B cell (primary cell): ENCODE results near the gene MYPOP. TPM values are rescaled to one million over a fixed set of nuclear protein-coding genes. Genes with fewer than 3 reads are reported as not detected.
A peak's percentile ranks its signal among the peaks of the same experiment; 100 is the strongest.

Experiments used
- ATAC-seq: fragments of 200-7000 bp; cut with Tn5 transposase; one replicate; pipeline ENCODE4 v1.10.0; 2021; ENCODE audit warnings: low read depth, mild to moderate bottlenecking, moderate number of reproducible peaks, moderate library complexity
- CTCF ChIA-PET: fragments of 350-600 bp; sonication (Branson Sonifier 250); formaldehyde crosslinking; loops from one replicate; lab custom pipeline; 2021; ENCODE audit warnings: antibody characterized with exemption, inconsistent platforms; lab: Charles Lee
- POLR2A ChIA-PET: fragments of 350-600 bp; sonication (Branson Sonifier 250); formaldehyde crosslinking; loops from one replicate; lab custom pipeline; 2021; ENCODE audit warnings: antibody characterized with exemption; lab: Charles Lee
- DNase-seq: peaks from one replicate; pipeline ENCODE4 v3.0.0; 2013
- H2AFZ ChIP-seq: 2 replicates; pipeline ENCODE4 v1.6.1; 2012; ENCODE audit warnings: mild to moderate bottlenecking, low read depth, low read length; ENCODE audit not compliant: insufficient read depth, poor library complexity, severe bottlenecking
- H3K27ac ChIP-seq, 2 donors: 1 replicate in 1 of 2; 2 replicates in 1 of 2; pipeline ENCODE4 v1.5.1; 2012 to 2013; ENCODE audit warnings: low read length in 2 of 2, mild to moderate bottlenecking in 2 of 2, moderate library complexity in 1 of 2
- H3K27me3 ChIP-seq, 4 experiments: fragments of 200-600 bp in 1 of 4; sonication (generic) in 1 of 4; replicated peaks in 1 of 4; 1 replicate in 2 of 4; 2 replicates in 2 of 4; pipeline versions ENCODE4 v1.6.1 to v1.7.0; 2013 to 2016; ENCODE audit warnings: low read length in 3 of 4, mild to moderate bottlenecking in 2 of 4, mixed read lengths in 1 of 4, moderate library complexity in 1 of 4; ENCODE audit not compliant: insufficient read depth in 4 of 4, control insufficient read depth in 3 of 4; ENCODE audit errors: control extremely low read depth in 1 of 4
- H3K36me3 ChIP-seq, 2 experiments: replicated peaks in 1 of 2; 1 replicate in 1 of 2; 2 replicates in 1 of 2; pipeline versions ENCODE4 v1.6.1 to v1.7.1; 2013; ENCODE audit warnings: low read length in 1 of 2; ENCODE audit not compliant: insufficient read depth in 2 of 2, control insufficient read depth in 1 of 2; ENCODE audit errors: control extremely low read depth in 1 of 2, extremely low read depth in 1 of 2
- H3K4me1 ChIP-seq, 2 donors: fragments of 200-600 bp in 1 of 2; sonication (generic) in 1 of 2; 1 replicate in 1 of 2; 2 replicates in 1 of 2; pipeline versions ENCODE4 v1.5.1 to v1.6.1; 2013 to 2017; ENCODE audit warnings: low read length in 2 of 2; ENCODE audit not compliant: control insufficient read depth in 2 of 2, insufficient read depth in 2 of 2
- H3K4me2 ChIP-seq: replicated peaks from 2 replicates; pipeline ENCODE3; 2012; ENCODE audit warnings: mild to moderate bottlenecking, low read depth, low read length; ENCODE audit not compliant: poor library complexity, severe bottlenecking
- H3K4me3 ChIP-seq, 5 experiments: fragments of 200-600 bp in 1 of 5; sonication (generic) in 1 of 5; 1 replicate in 3 of 5; 2 replicates in 2 of 5; pipeline versions ENCODE4 v1.5.1 to v1.7.0; 2011 to 2016; ENCODE audit warnings: low read length in 4 of 5, mild to moderate bottlenecking in 4 of 5, low read depth in 2 of 5, control low read depth in 1 of 5, moderate library complexity in 1 of 5; ENCODE audit not compliant: insufficient read depth in 1 of 5; ENCODE audit errors: control extremely low read depth in 1 of 5, extremely low read depth in 1 of 5
- H3K79me2 ChIP-seq: fragments of 200-600 bp; sonication (generic); one replicate; pipeline ENCODE4 v1.6.0; 2016; ENCODE audit warnings: low read length; ENCODE audit not compliant: control insufficient read depth, insufficient read depth
- H3K9ac ChIP-seq: fragments of 200-600 bp; sonication (generic); 2 replicates; pipeline ENCODE4 v1.6.1; 2017; ENCODE audit warnings: mild to moderate bottlenecking, low read length, moderate library complexity
- H3K9me3 ChIP-seq, 3 donors: one replicate each; pipeline versions ENCODE4 v1.6.1 to v1.7.1; 2013; ENCODE audit warnings: low read length in 2 of 3; ENCODE audit not compliant: control insufficient read depth in 2 of 3, insufficient read depth in 1 of 3; ENCODE audit errors: control extremely low read depth in 1 of 3
- H4K20me1 ChIP-seq: 2 replicates; pipeline ENCODE4 v1.6.0; 2012; ENCODE audit warnings: mild to moderate bottlenecking, low read length; ENCODE audit not compliant: insufficient read depth, control insufficient read depth, poor library complexity, severe bottlenecking
- H3K27ac Mint-ChIP-seq: one replicate; pipeline ENCODE4 v1.8.0; 2021; ENCODE audit warnings: mixed read lengths
- H3K27me3 Mint-ChIP-seq: one replicate; pipeline ENCODE4 v1.8.0; 2021; ENCODE audit warnings: mixed read lengths
- H3K4me1 Mint-ChIP-seq: one replicate; pipeline ENCODE4 v1.8.0; 2021; ENCODE audit warnings: mixed read lengths
- H3K4me3 Mint-ChIP-seq: one replicate; pipeline ENCODE4 v1.8.0; 2021; ENCODE audit warnings: mixed read lengths
- H3K9me3 Mint-ChIP-seq: one replicate; pipeline ENCODE4 v1.8.0; 2022; ENCODE audit warnings: mixed read lengths; ENCODE audit not compliant: insufficient read depth
- CTCF ChIP-seq: fragments of 200-600 bp; IDR thresholded peaks from one replicate; pipeline ENCODE4 v1.8.0; 2022; ENCODE audit warnings: antibody characterized with exemption, mild to moderate bottlenecking
- EZH2 ChIP-seq: IDR thresholded peaks from 2 replicates; pipeline ENCODE4 v1.6.1; 2012; ENCODE audit warnings: borderline replicate concordance, low read depth, mild to moderate bottlenecking, moderate library complexity, low read length; ENCODE audit not compliant: insufficient read depth, poor library complexity, severe bottlenecking
- WGBS: methylation state at CpG from one replicate; pipeline ENCODE4 v1.1.5; 2013; ENCODE audit warnings: missing lambda C conversion rate; ENCODE audit not compliant: insufficient coverage; 5-methylcytosine and 5-hydroxymethylcytosine counted together
- intact Hi-C: fragments of 100-400 bp; cut with micrococcal nuclease; formaldehyde crosslinking; loops from one replicate; pipeline ENCODE4 v1.10.0; 2022
- polyA minus RNA-seq: library from RNA; depleted of rRNA, polyadenylated mRNA; stranded (reverse); fragments of >200 nt; gene quantifications from 2 replicates; pipeline ENCODE4 v1.2.3, GENCODE V29; 2012
- polyA plus RNA-seq: library from polyadenylated mRNA; depleted of rRNA; stranded (reverse); fragments of >200 nt; gene quantifications from 2 replicates; pipeline ENCODE4 v1.2.3, GENCODE V29; 2012
- total RNA-seq, 2 donors: library from RNA; stranded (reverse); fragments of 120-200 nt in 1 of 2; gene quantifications; 1 replicate in 1 of 2; 2 replicates in 1 of 2; pipeline versions ENCODE4 v1.2.3 to v1.2.4, GENCODE V29; 2013 to 2022

MYPOP gene, protein sequence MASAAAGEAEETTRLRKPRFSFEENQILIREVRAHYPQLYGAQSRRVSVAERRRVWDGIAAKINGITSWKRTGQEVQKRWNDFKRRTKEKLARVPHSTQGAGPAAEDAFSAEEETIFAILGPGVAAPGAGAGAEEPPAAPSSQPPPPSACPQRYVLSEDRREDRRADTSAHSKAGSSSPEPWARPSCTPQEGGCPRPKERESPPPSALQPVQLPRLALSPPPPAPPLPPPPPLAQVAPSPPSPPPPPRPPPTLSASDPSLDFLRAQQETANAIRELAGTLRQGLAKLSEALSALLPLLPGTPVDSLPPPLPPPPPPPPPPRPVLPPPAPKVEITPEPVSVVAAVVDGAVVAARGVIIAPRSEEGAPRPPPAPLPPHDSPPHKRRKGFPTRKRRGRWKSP
- total RNA-seq (10.7 and 12.1 TPM in 2 replicates), polyA plus RNA-seq (5.1 and 5.7 TPM in 2 replicates), polyA minus RNA-seq (2.2 and 4.6 TPM in 2 replicates)
- 2.0 TPM for total RNA-seq (2013)

DNA sequence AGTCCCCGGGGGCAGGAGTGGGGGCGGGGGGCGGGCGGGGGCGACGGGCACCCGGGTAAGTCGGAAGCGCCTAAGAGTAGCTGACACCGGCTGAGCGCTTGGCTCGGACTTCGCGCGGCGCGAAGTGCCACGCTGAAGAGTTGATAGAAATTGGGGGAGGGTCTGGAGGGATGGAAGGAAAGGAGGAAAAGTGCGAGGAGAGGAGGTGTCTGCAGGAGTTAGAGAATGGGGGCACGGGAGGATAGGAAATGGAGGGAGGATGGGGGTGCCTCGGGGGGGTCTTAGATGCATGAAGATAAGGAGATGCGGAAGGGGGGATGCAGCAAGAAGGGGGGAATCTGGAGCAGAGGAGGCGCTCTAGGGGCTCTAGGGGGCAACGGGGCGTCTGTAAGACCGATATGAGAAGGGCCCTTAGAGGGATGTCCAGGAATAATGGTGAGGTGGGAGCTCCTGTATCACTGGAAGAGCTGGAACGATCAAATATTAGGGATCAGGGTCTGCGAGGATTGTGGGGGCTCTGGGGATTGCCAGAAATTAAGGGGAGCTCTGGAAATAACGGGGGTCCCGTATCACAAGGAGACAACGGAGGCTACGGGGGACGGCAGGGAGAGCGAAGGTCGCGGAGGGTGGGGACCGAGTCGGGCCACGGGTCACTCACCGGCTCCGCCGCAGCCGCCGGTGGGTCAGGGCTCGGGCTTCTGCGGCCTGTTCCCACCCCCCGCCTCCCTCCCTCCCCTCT, at the start of gene MYPOP:
TSS of gene MYPOP (minus strand) at position 702 of the 739 bp plus-strand sequence. CDS start 840 bp downstream, outside the sequence.
- ATAC-seq (no peak), DNase-seq (no peak)
- H2AFZ ChIP-seq = peak within 1 kb of the TSS; percentile 82
- H3K4me3 ChIP-seq = peak within 1 kb of the TSS; percentile 69 to 88 (median 76)
- H3K9ac ChIP-seq = peak within 1 kb of the TSS; percentile 73
- Mint-ChIP-seq H3K9me3 (no peaks in the 10 kb centered on the region), H3K27me3 (no peaks in the 10 kb centered on the region), H3K27ac (peak within 1 kb of the TSS; percentile 95), H3K4me1 (peaks cover 35% of the 10 kb centered on the region), H3K4me3 (peak within 1 kb of the TSS; percentile 89)
- peaks cover 22 to 29% of the 10 kb centered on the region in 2 donors for H3K4me1 ChIP-seq
- peaks cover 3 to 9% of the 10 kb centered on the region in 2 experiments for H3K36me3 ChIP-seq
- TF ChIP-seq EZH2 = no peak
- no peak for TF ChIP-seq CTCF
- ChIA-PET CTCF (interaction anchor here (0.8 to 2.7 kb wide), 3 partner anchors 14 to 38 kb away, joined by 3 to 15 read pairs (median 4); partner anchors contain the start of genes FOXA3 and SYMPK), POLR2A (interaction anchor here (1.3 to 2.9 kb wide), 2 partner anchors 16 to 38 kb away, joined by 9 to 33 read pairs; partner anchors contain the start of genes FOXA3, IRF2BP1 and SYMPK)
- H3K9me3 ChIP-seq = no peaks in the 10 kb centered on the region
- intact Hi-C loops = loop anchor here (1.0 kb wide), 4 partner anchors 16 to 93 kb away; partner anchors contain the start of genes CCDC61, IRF2BP1 and SYMPK
- H3K4me2 ChIP-seq = peak within 1 kb of the TSS; percentile 89
- no peaks in the 10 kb centered on the region for H3K27me3 ChIP-seq
- peak within 1 kb of the TSS; percentile 64 to 70 for H3K27ac ChIP-seq
- peaks cover 20% of the 10 kb centered on the region for H3K79me2 ChIP-seq
- WGBS = under 1% methylated on average over 44 of the region's 47 CpGs
- no peaks in the 10 kb centered on the region for H4K20me1 ChIP-seq
